Measurements from ENCODE around the gene BRSK2.

DNA sequence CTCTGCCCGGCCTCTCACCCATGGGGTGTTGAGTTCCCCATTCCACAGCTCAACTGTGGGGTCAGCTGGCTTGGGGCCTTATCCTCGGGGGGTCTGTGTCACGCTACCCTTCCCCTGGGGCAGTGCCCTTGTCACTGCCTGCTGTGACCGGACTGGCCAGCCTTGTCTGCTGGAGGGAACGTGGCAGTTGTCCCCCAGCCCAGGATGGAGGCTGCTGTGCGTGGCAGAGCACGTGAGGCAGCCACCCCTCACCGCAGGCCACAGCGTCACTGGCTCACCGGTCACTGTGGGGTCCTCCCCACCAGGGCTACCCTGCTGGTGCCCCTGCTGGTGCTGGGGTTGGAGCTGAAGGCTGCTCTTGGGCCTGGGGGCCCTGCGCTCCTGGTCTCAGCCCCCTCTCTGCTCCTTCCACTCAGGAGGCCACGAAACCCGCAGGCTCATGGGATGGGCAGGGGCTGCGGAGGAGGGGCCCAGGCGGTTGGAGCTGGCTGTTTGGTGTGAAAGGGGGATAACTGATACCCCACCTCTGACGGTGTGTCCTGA, 13.4 kb downstream of the BRSK2 start:
- TF ChIP-seq, protein P1, sequence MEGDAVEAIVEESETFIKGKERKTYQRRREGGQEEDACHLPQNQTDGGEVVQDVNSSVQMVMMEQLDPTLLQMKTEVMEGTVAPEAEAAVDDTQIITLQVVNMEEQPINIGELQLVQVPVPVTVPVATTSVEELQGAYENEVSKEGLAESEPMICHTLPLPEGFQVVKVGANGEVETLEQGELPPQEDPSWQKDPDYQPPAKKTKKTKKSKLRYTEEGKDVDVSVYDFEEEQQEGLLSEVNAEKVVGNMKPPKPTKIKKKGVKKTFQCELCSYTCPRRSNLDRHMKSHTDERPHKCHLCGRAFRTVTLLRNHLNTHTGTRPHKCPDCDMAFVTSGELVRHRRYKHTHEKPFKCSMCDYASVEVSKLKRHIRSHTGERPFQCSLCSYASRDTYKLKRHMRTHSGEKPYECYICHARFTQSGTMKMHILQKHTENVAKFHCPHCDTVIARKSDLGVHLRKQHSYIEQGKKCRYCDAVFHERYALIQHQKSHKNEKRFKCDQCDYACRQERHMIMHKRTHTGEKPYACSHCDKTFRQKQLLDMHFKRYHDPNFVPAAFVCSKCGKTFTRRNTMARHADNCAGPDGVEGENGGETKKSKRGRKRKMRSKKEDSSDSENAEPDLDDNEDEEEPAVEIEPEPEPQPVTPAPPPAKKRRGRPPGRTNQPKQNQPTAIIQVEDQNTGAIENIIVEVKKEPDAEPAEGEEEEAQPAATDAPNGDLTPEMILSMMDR (IDR thresholded peaks at IDR 0.05): no peak
- no peak for TF ChIP-seq SIN3A (IDR thresholded peaks at IDR 0.05; ENCODE audit: borderline replicate concordance, insufficient read depth, low read depth, low read length)
- no peak for TF ChIP-seq TCF7L2 (IDR thresholded peaks at IDR 0.05; ENCODE audit: low read depth, low read length)
- TF ChIP-seq POLR2AphosphoS5 (IDR thresholded peaks at IDR 0.05; ENCODE audit: low read depth, low read length): no peak
